HCT116 (cell line): ENCODE data around the gene OLFML2B.

Source experiments
- EGR1 ChIP-seq: IDR thresholded peaks from 2 replicates; pipeline ENCODE4 v1.6.1; 2012; ENCODE audit warnings: low read depth
- EZH2 ChIP-seq: fragments of 200-600 bp; sonication (generic); IDR thresholded peaks from 2 replicates; pipeline ENCODE4 v1.6.1; 2017; ENCODE audit warnings: antibody characterized with exemption, mixed run types
- EZH2phosphoT487 ChIP-seq: fragments of 200-600 bp; IDR thresholded peaks from 2 replicates; pipeline ENCODE4 v1.6.1; 2018; ENCODE audit warnings: antibody characterized with exemption, borderline replicate concordance
- JUND ChIP-seq: IDR thresholded peaks from 2 replicates; pipeline ENCODE4 v1.6.1; 2012
- POLR2A ChIP-seq: IDR thresholded peaks from 2 replicates; pipeline ENCODE4 v1.7.0; 2011; ENCODE audit warnings: borderline replicate concordance; ENCODE audit not compliant: insufficient read depth, insufficient read length; ENCODE audit errors: extremely low read depth
- POLR2AphosphoS5 ChIP-seq: IDR thresholded peaks from 2 replicates; pipeline ENCODE4 v1.6.1; 2011; ENCODE audit warnings: mild to moderate bottlenecking, low read depth, low read length, moderate library complexity
- SIN3A ChIP-seq: IDR thresholded peaks from 2 replicates; pipeline ENCODE4 v1.6.1; 2012; ENCODE audit warnings: low read depth
- TCF7L2 ChIP-seq: IDR thresholded peaks from 2 replicates; pipeline ENCODE4 v1.7.0; 2011; ENCODE audit warnings: borderline replicate concordance, inconsistent platforms; ENCODE audit not compliant: insufficient read depth, insufficient read length; ENCODE audit errors: extremely low read depth
- TF ChIP-seq, protein P1 (sequence below): IDR thresholded peaks from 2 replicates; pipeline ENCODE4 v1.6.1; 2012; ENCODE audit warnings: low read depth
- TF ChIP-seq, protein P2 (sequence below), 3 experiments: fragments of 200-600 bp in 1 of 3; sonication (generic) in 1 of 3; IDR thresholded peaks in 2 of 3; conservative IDR thresholded peaks in 1 of 3; 2 replicates each; pipeline ENCODE4 v1.5.1; 2012 to 2017; ENCODE audit warnings: low read depth in 2 of 3, low read length in 2 of 3, antibody characterized with exemption in 1 of 3, borderline replicate concordance in 1 of 3, control low read depth in 1 of 3, mild to moderate bottlenecking in 1 of 3, mixed read lengths in 1 of 3, mixed run types in 1 of 3, moderate library complexity in 1 of 3; ENCODE audit not compliant: insufficient read depth in 1 of 3

DNA sequence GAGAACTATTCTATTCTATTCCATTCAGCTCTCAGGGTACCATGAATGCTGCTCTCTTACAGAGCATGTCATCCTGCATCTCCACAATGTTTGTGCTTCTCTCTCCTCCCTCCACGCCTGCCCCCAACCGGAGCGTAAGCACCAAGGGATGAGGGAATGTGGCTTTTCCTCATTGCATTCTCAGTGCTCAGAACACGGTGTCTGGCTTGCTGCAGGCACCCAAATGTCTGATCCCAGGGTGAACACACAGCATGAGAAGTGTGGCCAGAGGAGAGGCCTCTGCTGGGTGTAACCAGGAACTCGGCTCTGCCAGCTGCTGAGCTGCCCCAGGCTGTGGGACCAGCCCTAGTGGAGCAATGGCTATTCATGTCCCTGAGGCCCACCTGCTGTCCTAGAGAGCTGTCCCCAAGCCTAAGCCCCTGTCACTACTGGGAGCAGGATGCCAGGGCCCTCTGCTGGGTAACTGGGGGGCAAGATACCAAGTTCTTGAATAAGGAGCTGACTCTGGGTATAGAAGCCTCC is 38.3 kb downstream of the OLFML2B start:
- TF ChIP-seq, protein P1, sequence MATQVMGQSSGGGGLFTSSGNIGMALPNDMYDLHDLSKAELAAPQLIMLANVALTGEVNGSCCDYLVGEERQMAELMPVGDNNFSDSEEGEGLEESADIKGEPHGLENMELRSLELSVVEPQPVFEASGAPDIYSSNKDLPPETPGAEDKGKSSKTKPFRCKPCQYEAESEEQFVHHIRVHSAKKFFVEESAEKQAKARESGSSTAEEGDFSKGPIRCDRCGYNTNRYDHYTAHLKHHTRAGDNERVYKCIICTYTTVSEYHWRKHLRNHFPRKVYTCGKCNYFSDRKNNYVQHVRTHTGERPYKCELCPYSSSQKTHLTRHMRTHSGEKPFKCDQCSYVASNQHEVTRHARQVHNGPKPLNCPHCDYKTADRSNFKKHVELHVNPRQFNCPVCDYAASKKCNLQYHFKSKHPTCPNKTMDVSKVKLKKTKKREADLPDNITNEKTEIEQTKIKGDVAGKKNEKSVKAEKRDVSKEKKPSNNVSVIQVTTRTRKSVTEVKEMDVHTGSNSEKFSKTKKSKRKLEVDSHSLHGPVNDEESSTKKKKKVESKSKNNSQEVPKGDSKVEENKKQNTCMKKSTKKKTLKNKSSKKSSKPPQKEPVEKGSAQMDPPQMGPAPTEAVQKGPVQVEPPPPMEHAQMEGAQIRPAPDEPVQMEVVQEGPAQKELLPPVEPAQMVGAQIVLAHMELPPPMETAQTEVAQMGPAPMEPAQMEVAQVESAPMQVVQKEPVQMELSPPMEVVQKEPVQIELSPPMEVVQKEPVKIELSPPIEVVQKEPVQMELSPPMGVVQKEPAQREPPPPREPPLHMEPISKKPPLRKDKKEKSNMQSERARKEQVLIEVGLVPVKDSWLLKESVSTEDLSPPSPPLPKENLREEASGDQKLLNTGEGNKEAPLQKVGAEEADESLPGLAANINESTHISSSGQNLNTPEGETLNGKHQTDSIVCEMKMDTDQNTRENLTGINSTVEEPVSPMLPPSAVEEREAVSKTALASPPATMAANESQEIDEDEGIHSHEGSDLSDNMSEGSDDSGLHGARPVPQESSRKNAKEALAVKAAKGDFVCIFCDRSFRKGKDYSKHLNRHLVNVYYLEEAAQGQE = no peak
- TF ChIP-seq EGR1 (no peak), EZH2phosphoT487 (no peak), POLR2A (no peak), POLR2AphosphoS5 (no peak), JUND (no peak), EZH2 (no peak), SIN3A (no peak), TCF7L2 (no peak)
- TF ChIP-seq, protein P2, sequence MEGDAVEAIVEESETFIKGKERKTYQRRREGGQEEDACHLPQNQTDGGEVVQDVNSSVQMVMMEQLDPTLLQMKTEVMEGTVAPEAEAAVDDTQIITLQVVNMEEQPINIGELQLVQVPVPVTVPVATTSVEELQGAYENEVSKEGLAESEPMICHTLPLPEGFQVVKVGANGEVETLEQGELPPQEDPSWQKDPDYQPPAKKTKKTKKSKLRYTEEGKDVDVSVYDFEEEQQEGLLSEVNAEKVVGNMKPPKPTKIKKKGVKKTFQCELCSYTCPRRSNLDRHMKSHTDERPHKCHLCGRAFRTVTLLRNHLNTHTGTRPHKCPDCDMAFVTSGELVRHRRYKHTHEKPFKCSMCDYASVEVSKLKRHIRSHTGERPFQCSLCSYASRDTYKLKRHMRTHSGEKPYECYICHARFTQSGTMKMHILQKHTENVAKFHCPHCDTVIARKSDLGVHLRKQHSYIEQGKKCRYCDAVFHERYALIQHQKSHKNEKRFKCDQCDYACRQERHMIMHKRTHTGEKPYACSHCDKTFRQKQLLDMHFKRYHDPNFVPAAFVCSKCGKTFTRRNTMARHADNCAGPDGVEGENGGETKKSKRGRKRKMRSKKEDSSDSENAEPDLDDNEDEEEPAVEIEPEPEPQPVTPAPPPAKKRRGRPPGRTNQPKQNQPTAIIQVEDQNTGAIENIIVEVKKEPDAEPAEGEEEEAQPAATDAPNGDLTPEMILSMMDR (IDR thresholded peaks at IDR 0.05 in 2 of 3, conservative IDR thresholded peaks at IDR 0.05 in 1 of 3; ENCODE audit: borderline replicate concordance in 1 of 3, insufficient read depth in 1 of 3, low read depth in 2 of 3, low read length in 2 of 3) = no peak
